Mesenchymal stem cell (in vitro differentiated cells and primary cell): ENCODE results near the gene ALDH8A1.
A peak's percentile ranks its signal among the peaks of the same experiment; 100 is the strongest.
"Not testable (repeated sequence)": the region's sequence is repeated elsewhere in the genome, so short reads cannot be mapped to it uniquely, and the experiment has no call there.

Experiments
- DNase-seq: peaks from one replicate; pipeline ENCODE4 v3.0.0-alpha.2; 2013
- H2AFZ ChIP-seq: one replicate; pipeline ENCODE4 v1.6.1; 2013; ENCODE audit warnings: low read depth, mild to moderate bottlenecking, control low read depth, inconsistent platforms, low read length, moderate library complexity
- H2AK5ac ChIP-seq: 2 replicates; pipeline ENCODE4 v1.6.1; 2013; ENCODE audit warnings: low read length, moderate library complexity, mild to moderate bottlenecking, inconsistent platforms; ENCODE audit not compliant: severe bottlenecking
- H2BK120ac ChIP-seq: one replicate; pipeline ENCODE4 v1.6.1; 2013; ENCODE audit warnings: low read depth, mild to moderate bottlenecking, inconsistent platforms, low read length, moderate library complexity
- H2BK12ac ChIP-seq, 2 experiments: one replicate each; pipeline ENCODE4 v1.6.1; 2013; ENCODE audit warnings: inconsistent platforms in 2 of 2, low read length in 2 of 2, mild to moderate bottlenecking in 2 of 2, moderate library complexity in 2 of 2, control low read depth in 1 of 2
- H2BK15ac ChIP-seq: one replicate; pipeline ENCODE4 v1.6.1; 2013; ENCODE audit warnings: mild to moderate bottlenecking, low read depth, inconsistent platforms; ENCODE audit not compliant: poor library complexity, severe bottlenecking
- H2BK5ac ChIP-seq: 2 replicates; pipeline ENCODE4 v1.6.1; 2013; ENCODE audit warnings: low read depth, mild to moderate bottlenecking, low read length, control low read depth, inconsistent platforms; ENCODE audit not compliant: poor library complexity, severe bottlenecking
- H3K14ac ChIP-seq, 2 experiments: one replicate each; pipeline ENCODE4 v1.6.1; 2013; ENCODE audit warnings: inconsistent platforms in 2 of 2, low read length in 2 of 2, control low read depth in 1 of 2, mild to moderate bottlenecking in 1 of 2, moderate library complexity in 1 of 2
- H3K18ac ChIP-seq, 2 experiments: one replicate each; pipeline ENCODE4 v1.6.1; 2013; ENCODE audit warnings: inconsistent platforms in 2 of 2, low read length in 2 of 2, control low read depth in 1 of 2, low read depth in 1 of 2, mild to moderate bottlenecking in 1 of 2
- H3K23ac ChIP-seq, 2 experiments: one replicate each; pipeline ENCODE4 v1.6.1; 2013; ENCODE audit warnings: inconsistent platforms in 2 of 2, low read length in 2 of 2, mild to moderate bottlenecking in 2 of 2, moderate library complexity in 2 of 2, control low read depth in 1 of 2
- H3K27ac ChIP-seq: 2 replicates; pipeline ENCODE4 v1.5.1; 2013; ENCODE audit warnings: mild to moderate bottlenecking, moderate library complexity, low read length, control low read depth, inconsistent platforms; ENCODE audit not compliant: poor library complexity, severe bottlenecking
- H3K27me3 ChIP-seq, 2 experiments: 2 replicates each; pipeline versions ENCODE4 v1.6.1 to v1.7.0; 2013; ENCODE audit warnings: low read length in 2 of 2, mild to moderate bottlenecking in 2 of 2, moderate library complexity in 2 of 2, control low read depth in 1 of 2, inconsistent platforms in 1 of 2; ENCODE audit not compliant: control insufficient read depth in 1 of 2, insufficient read depth in 1 of 2
- H3K36me3 ChIP-seq, 2 experiments: 2 replicates each; pipeline versions ENCODE4 v1.6.1 to v1.7.0; 2013; ENCODE audit warnings: low read length in 2 of 2, control low read depth in 1 of 2, inconsistent platforms in 1 of 2, low read depth in 1 of 2, mild to moderate bottlenecking in 1 of 2; ENCODE audit not compliant: insufficient read depth in 2 of 2, control insufficient read depth in 1 of 2
- H3K4ac ChIP-seq, 2 experiments: one replicate each; pipeline ENCODE4 v1.6.1; 2013; ENCODE audit warnings: inconsistent platforms in 2 of 2, low read length in 2 of 2, mild to moderate bottlenecking in 2 of 2, moderate library complexity in 2 of 2, control low read depth in 1 of 2, low read depth in 1 of 2
- H3K4me1 ChIP-seq: 2 replicates; pipeline ENCODE4 v1.6.1; 2013; ENCODE audit warnings: low read depth, low read length, control low read depth; ENCODE audit not compliant: control insufficient read depth, insufficient read depth
- H3K4me2 ChIP-seq: 2 replicates; pipeline ENCODE4 v1.6.1; 2013; ENCODE audit warnings: low read length, mild to moderate bottlenecking, inconsistent platforms; ENCODE audit not compliant: poor library complexity, severe bottlenecking
- H3K4me3 ChIP-seq, 2 experiments: 2 replicates each; pipeline versions ENCODE4 v1.5.1 to v1.7.0; 2013; ENCODE audit warnings: low read length in 2 of 2, mild to moderate bottlenecking in 2 of 2, control low read depth in 1 of 2, low read depth in 1 of 2; ENCODE audit not compliant: insufficient read depth in 1 of 2
- H3K79me1 ChIP-seq: replicated peaks from 2 replicates; pipeline ENCODE4 v1.6.1; 2013; ENCODE audit warnings: mild to moderate bottlenecking, control low read depth, low read length, inconsistent platforms; ENCODE audit not compliant: poor library complexity, severe bottlenecking
- H3K9ac ChIP-seq: 2 replicates; pipeline ENCODE4 v1.7.0; 2013; ENCODE audit warnings: mild to moderate bottlenecking, low read length, moderate library complexity
- H3K9me3 ChIP-seq: 2 replicates; pipeline ENCODE4 v1.7.0; 2013; ENCODE audit warnings: mild to moderate bottlenecking, low read length; ENCODE audit not compliant: control insufficient read depth
- H4K8ac ChIP-seq: one replicate; pipeline ENCODE4 v1.6.1; 2013; ENCODE audit warnings: inconsistent platforms, mild to moderate bottlenecking, low read length, moderate library complexity
- H4K91ac ChIP-seq: one replicate; pipeline ENCODE4 v1.6.1; 2013; ENCODE audit warnings: mild to moderate bottlenecking, low read length, inconsistent platforms
- WGBS: methylation state at CpG from one replicate; pipeline ENCODE4 v1.1.7; 2013; ENCODE audit warnings: mixed read lengths; 5-methylcytosine and 5-hydroxymethylcytosine counted together

Gene ALDH8A1

DNA sequence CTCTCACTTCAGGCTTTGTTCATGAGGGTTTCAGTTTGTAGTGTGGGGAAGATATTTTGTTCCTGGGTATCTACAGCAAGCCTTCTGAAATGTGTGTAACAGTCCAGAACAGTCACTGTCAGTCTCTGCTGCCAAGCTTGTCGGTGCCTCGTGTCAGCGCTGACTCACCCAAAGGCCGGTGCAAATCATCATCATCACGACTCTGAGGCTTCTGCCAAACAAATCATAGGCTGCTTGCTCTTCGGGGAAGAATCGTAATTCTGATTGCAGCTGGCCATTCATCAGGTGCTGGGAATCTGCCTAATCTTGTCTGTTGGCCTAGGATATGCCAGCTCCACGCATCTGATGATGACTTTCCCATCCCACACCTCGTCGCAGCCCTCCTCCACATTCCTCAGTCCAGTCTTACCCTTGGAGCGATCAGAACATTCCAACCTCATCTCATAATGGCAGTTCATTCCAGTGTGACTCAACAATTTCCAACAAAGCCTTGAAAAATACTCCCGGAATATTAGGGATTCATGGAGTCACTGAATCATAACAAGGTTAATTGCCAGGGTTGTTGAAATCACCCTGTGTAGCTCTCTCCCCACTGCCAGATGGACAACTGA, 40.9 kb downstream of the ALDH8A1 start:
- Histone ChIP-seq H2AK5ac (peak overlapping the region; percentile 74), H3K4me1 (peaks cover 13% of the 10 kb centered on the region), H2BK15ac (no peak overlapping the region), H3K9me3 (no peaks in the 10 kb centered on the region), H3K36me3 (no peaks in the 10 kb centered on the region), H3K9ac (peak overlapping the region; percentile 89), H2BK5ac (peak overlapping the region; percentile 93), H2BK12ac (peak overlapping the region in 1 of 2 experiments; percentile 54), H4K91ac (no peak overlapping the region), H3K4me3 (peak overlapping the region in 1 of 2 experiments; percentile 45), H2AFZ (peak overlapping the region; percentile 15), H3K18ac (peak overlapping the region in 1 of 2 experiments; percentile 71), H3K4ac (no peak overlapping the region), H3K27ac (peak overlapping the region; percentile 99), H3K79me1 (no peaks in the 10 kb centered on the region), H3K14ac (no peak overlapping the region), H3K27me3 (no peaks in the 10 kb centered on the region), H2BK120ac (peak overlapping the region; percentile 15), H3K23ac (no peak overlapping the region), H3K4me2 (no peak overlapping the region), H4K8ac (peak overlapping the region; percentile 75)
- DNase-seq = peak; percentile 92
- WGBS = 18% methylated on average over 12 of the region's 12 CpGs

DNA sequence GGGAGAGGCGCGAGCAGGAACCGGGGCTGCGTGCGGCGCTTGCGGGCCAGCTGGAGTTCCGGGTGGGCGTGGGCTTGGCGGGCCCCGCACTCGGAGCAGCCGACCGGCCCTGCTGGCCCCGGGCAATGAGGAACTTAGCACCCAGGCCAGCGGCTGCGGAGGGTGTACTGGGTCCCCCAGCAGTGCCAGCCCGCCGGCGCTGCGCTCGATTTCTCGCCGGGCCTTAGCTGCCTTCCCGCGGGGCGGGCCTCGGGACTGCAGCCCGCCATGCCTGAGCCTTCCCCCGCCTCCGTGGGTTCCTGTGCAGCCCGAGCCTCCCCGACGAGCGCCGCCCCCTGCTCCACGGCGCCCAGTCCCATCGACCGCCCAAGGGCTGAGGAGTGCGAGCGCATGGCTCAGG, 45.2 kb downstream of the ALDH8A1 start:
- not testable (repeated sequence) for H3K9ac ChIP-seq, H3K4me2 ChIP-seq, H4K91ac ChIP-seq, H2AK5ac ChIP-seq, H3K23ac ChIP-seq, H3K14ac ChIP-seq, H3K9me3 ChIP-seq, H2BK12ac ChIP-seq, H4K8ac ChIP-seq, H2BK15ac ChIP-seq, H3K18ac ChIP-seq, H2BK5ac ChIP-seq, DNase-seq, H3K27me3 ChIP-seq, H3K4ac ChIP-seq, H3K27ac ChIP-seq, H3K4me3 ChIP-seq, H3K79me1 ChIP-seq, H3K36me3 ChIP-seq, H2BK120ac ChIP-seq, H2AFZ ChIP-seq
- H3K4me1 ChIP-seq = peaks cover 14% of the 10 kb centered on the region
- 97% methylated on average over 30 of the region's 42 CpGs for WGBS

DNA sequence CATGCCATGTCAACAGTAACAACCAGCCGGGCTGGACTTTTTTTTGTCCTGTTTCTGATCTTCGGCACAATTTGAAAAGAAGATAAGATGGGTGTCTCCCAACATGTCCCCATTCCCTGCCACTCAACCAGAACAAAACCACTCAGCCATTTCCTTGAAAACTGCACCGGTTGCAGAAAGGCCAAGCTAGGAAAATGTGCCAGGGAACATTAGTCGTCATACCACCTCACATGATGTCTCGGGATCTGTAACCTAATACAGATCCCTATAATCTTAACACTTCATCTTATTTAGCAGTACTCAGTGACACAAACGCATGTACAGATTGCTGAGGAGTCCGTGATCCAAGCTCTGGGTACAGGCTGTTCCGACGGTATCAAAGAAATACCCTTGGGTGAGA, 46.5 kb downstream of the ALDH8A1 start:
- WGBS = 89% methylated on average over 9 of the region's 9 CpGs
- no peak overlapping the region for H2BK5ac ChIP-seq

DNA sequence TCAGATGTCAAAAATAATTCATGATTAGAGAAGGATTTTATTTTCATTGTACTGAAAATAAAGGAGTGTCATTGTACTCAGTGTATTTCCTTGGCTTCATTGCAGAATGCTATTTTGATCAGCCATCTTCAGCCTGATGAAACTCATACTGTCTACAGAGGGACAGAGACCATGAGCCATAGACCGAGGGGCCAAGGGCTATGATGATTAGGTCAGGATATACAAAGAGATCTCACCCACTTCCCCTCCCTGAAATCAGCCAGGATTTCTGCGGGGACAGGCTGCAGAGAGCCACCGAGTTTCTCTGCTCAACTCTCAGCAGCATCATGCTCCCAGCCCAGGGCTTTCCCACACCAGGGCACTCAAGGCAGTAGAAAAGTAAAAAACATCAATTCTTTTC, 47.0 kb downstream of the ALDH8A1 start:
- peaks cover 5% of the 10 kb centered on the region for H3K4me1 ChIP-seq
- no peak for DNase-seq
- H3K27ac ChIP-seq = no peak overlapping the region
- H3K18ac ChIP-seq = no peak overlapping the region
- H2BK12ac ChIP-seq = no peak overlapping the region
- peak overlapping the region; percentile 39 for H3K9ac ChIP-seq
- no peak overlapping the region for H2BK15ac ChIP-seq
- no peak overlapping the region for H2AFZ ChIP-seq
- no peak overlapping the region for H3K4me3 ChIP-seq
- no peak overlapping the region for H3K4ac ChIP-seq
- no peak overlapping the region for H3K4me2 ChIP-seq
- H3K9me3 ChIP-seq = no peaks in the 10 kb centered on the region
- WGBS = 80% methylated on average over 3 of the region's 3 CpGs
- no peak overlapping the region for H3K14ac ChIP-seq
- no peaks in the 10 kb centered on the region for H3K79me1 ChIP-seq
- H4K8ac ChIP-seq = no peak overlapping the region
- no peak overlapping the region for H2BK5ac ChIP-seq
- no peaks in the 10 kb centered on the region for H3K27me3 ChIP-seq
- H3K23ac ChIP-seq = no peak overlapping the region
- no peaks in the 10 kb centered on the region for H3K36me3 ChIP-seq
- no peak overlapping the region for H2AK5ac ChIP-seq
- no peak overlapping the region for H2BK120ac ChIP-seq
- no peak overlapping the region for H4K91ac ChIP-seq

More for the DNA sequence above, 46.5 kb downstream of the ALDH8A1 start:
- H3K79me1 ChIP-seq = no peaks in the 10 kb centered on the region
- H3K23ac ChIP-seq = no peak overlapping the region
- H2BK15ac ChIP-seq = no peak overlapping the region
- H3K4me1 ChIP-seq = peaks cover 10% of the 10 kb centered on the region
- H3K27ac ChIP-seq = no peak overlapping the region
- H2BK120ac ChIP-seq = no peak overlapping the region
- no peak for DNase-seq
- H3K27me3 ChIP-seq = no peaks in the 10 kb centered on the region
- no peak overlapping the region for H3K4me2 ChIP-seq
- no peak overlapping the region for H2AFZ ChIP-seq
- no peaks in the 10 kb centered on the region for H3K9me3 ChIP-seq
- no peak overlapping the region for H2AK5ac ChIP-seq
- no peak overlapping the region for H3K4ac ChIP-seq
- no peak overlapping the region for H4K91ac ChIP-seq
- H3K4me3 ChIP-seq = no peak overlapping the region
- H4K8ac ChIP-seq = no peak overlapping the region
- no peak overlapping the region for H3K14ac ChIP-seq
- H2BK12ac ChIP-seq = no peak overlapping the region
- no peak overlapping the region for H3K18ac ChIP-seq
- no peak overlapping the region for H3K9ac ChIP-seq
- no peaks in the 10 kb centered on the region for H3K36me3 ChIP-seq
